GM12878 (cell line): ENCODE results near the gene DYNC2LI1.

Source experiments
- ATF7 ChIP-seq: fragments of 450-650 bp; IDR thresholded peaks from 2 replicates; pipeline ENCODE4 v1.6.1; 2016; ENCODE audit warnings: low read depth, mild to moderate bottlenecking
- BHLHE40 ChIP-seq, 2 experiments: fragments of 450-650 bp in 1 of 2; IDR thresholded peaks; 2 replicates each; pipeline ENCODE4 v1.6.1; 2011 to 2017; ENCODE audit warnings: low read depth in 2 of 2, borderline replicate concordance in 1 of 2, improper control_type of control experiment in 1 of 2, low read length in 1 of 2, mild to moderate bottlenecking in 1 of 2
- CHD1 ChIP-seq: IDR thresholded peaks from 2 replicates; pipeline ENCODE4 v1.6.1; 2012; ENCODE audit warnings: low read depth, low read length, improper control_type of control experiment
- KLF5 ChIP-seq: fragments of 450-650 bp; IDR thresholded peaks from 2 replicates; pipeline ENCODE4 v1.6.1; 2014; ENCODE audit warnings: mild to moderate bottlenecking; ENCODE audit not compliant: partially characterized antibody
- NBN ChIP-seq: fragments of 450-650 bp; IDR thresholded peaks from 2 replicates; pipeline ENCODE4 v1.6.1; 2016
- POLR2A ChIP-seq: IDR thresholded peaks from 2 replicates; pipeline ENCODE4 v1.6.1; 2011; ENCODE audit warnings: low read depth, mild to moderate bottlenecking, low read length
- SREBF2 ChIP-seq: IDR thresholded peaks from 2 replicates; pipeline ENCODE4 v1.6.1; 2012; ENCODE audit warnings: mild to moderate bottlenecking, low read length
- YBX1 ChIP-seq: fragments of 450-650 bp; IDR thresholded peaks from 2 replicates; pipeline ENCODE4 v1.6.1; 2016; ENCODE audit warnings: antibody characterized with exemption
- ZNF274 ChIP-seq: IDR thresholded peaks from one replicate; pipeline ENCODE4 v1.8.0; 2011; ENCODE audit not compliant: insufficient read length, insufficient read depth
- TF ChIP-seq, protein P1 (sequence below), 3 experiments: IDR thresholded peaks in 2 of 3; conservative IDR thresholded peaks in 1 of 3; 2 replicates each; pipeline ENCODE4 v1.5.1; 2011; ENCODE audit warnings: low read depth in 3 of 3, low read length in 3 of 3, mild to moderate bottlenecking in 3 of 3, control low read depth in 2 of 3, moderate library complexity in 2 of 3, inconsistent platforms in 1 of 3, mixed read lengths in 1 of 3; ENCODE audit not compliant: control insufficient read depth in 2 of 3, insufficient read depth in 1 of 3; ENCODE audit errors: extremely low read depth in 1 of 3
- TF ChIP-seq, protein P2 (sequence below): IDR thresholded peaks from 2 replicates; pipeline ENCODE4 v1.6.1; 2012; ENCODE audit warnings: low read length, inconsistent platforms

DNA sequence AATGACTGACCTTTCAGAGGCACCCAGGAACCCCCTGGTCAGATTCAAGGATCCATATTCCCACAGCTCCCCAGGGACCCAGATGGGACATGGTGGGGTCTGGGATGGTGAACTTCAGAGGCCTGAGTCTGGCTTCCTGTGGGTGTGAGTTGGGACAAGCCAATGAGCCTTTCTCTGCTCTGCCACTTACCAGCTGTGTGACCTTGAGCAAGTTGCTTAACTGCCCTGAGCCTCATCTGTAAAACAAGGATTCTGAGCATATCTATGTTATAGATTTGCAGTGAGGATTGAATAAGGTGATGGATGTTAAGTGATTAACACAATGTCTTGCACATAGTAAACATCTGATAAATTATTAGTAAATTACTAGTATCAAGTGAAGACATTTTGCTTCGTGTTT is 71.3 kb downstream of the DYNC2LI1 start:
- TF ChIP-seq, protein P1, sequence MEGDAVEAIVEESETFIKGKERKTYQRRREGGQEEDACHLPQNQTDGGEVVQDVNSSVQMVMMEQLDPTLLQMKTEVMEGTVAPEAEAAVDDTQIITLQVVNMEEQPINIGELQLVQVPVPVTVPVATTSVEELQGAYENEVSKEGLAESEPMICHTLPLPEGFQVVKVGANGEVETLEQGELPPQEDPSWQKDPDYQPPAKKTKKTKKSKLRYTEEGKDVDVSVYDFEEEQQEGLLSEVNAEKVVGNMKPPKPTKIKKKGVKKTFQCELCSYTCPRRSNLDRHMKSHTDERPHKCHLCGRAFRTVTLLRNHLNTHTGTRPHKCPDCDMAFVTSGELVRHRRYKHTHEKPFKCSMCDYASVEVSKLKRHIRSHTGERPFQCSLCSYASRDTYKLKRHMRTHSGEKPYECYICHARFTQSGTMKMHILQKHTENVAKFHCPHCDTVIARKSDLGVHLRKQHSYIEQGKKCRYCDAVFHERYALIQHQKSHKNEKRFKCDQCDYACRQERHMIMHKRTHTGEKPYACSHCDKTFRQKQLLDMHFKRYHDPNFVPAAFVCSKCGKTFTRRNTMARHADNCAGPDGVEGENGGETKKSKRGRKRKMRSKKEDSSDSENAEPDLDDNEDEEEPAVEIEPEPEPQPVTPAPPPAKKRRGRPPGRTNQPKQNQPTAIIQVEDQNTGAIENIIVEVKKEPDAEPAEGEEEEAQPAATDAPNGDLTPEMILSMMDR (IDR thresholded peaks at IDR 0.05 in 2 of 3, conservative IDR thresholded peaks at IDR 0.05 in 1 of 3; ENCODE audit: control insufficient read depth in 2 of 3, extremely low read depth in 1 of 3, insufficient read depth in 1 of 3, low read depth in 3 of 3, low read length in 3 of 3): no peak
- no peak for TF ChIP-seq BHLHE40 (IDR thresholded peaks at IDR 0.05; ENCODE audit: borderline replicate concordance in 1 of 2, low read depth in 2 of 2, low read length in 1 of 2)
- TF ChIP-seq SREBF2: no peak
- TF ChIP-seq ATF7: no peak
- no peak for TF ChIP-seq POLR2A
- TF ChIP-seq, protein P2, sequence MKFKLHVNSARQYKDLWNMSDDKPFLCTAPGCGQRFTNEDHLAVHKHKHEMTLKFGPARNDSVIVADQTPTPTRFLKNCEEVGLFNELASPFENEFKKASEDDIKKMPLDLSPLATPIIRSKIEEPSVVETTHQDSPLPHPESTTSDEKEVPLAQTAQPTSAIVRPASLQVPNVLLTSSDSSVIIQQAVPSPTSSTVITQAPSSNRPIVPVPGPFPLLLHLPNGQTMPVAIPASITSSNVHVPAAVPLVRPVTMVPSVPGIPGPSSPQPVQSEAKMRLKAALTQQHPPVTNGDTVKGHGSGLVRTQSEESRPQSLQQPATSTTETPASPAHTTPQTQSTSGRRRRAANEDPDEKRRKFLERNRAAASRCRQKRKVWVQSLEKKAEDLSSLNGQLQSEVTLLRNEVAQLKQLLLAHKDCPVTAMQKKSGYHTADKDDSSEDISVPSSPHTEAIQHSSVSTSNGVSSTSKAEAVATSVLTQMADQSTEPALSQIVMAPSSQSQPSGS: no peak
- TF ChIP-seq CHD1: no peak
- TF ChIP-seq NBN: no peak
- no peak for TF ChIP-seq ZNF274
- TF ChIP-seq YBX1: no peak
- TF ChIP-seq KLF5: no peak
